PC-3 (cell line): Measurements from ENCODE around the gene ONECUT2.

ENCODE experiments used
- EZH2 ChIP-seq: fragments of 300-600 bp; sonication (generic); IDR thresholded peaks from one replicate; pipeline ENCODE4 v1.6.1; 2017; ENCODE audit warnings: antibody characterized with exemption, mild to moderate bottlenecking, low read length; ENCODE audit not compliant: unreplicated experiment
- EZH2phosphoT487 ChIP-seq: fragments of 300-600 bp; sonication (generic); IDR thresholded peaks from 2 replicates; pipeline ENCODE4 v1.6.1; 2018; ENCODE audit warnings: mild to moderate bottlenecking, antibody characterized with exemption, low read length, borderline replicate concordance
- TF ChIP-seq, protein P1 (sequence below): fragments of 300-600 bp; sonication (generic); conservative IDR thresholded peaks from 2 replicates; pipeline ENCODE4 v1.5.1; 2017; ENCODE audit warnings: antibody characterized with exemption, low read depth, mild to moderate bottlenecking, low read length

DNA sequence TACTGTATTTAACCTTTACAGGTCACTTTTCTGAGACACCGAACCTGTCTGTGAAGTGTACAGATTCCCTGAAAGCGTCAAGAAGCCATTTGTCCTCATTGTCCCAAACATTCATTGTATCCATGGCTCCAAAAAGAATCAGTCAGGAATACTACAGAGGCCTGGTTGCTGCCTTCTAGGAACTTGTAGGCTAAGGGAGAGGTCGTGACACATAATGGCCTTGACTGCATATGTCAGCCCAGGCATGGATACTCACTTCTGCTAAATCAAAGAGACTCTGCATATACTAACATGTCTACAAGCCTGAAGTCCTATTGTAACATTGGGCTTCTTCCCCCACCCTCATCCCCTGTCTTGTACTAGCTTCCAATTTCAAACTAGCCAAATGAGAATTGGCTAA is 40.2 kb downstream of the ONECUT2 start:
- TF ChIP-seq, protein P1, sequence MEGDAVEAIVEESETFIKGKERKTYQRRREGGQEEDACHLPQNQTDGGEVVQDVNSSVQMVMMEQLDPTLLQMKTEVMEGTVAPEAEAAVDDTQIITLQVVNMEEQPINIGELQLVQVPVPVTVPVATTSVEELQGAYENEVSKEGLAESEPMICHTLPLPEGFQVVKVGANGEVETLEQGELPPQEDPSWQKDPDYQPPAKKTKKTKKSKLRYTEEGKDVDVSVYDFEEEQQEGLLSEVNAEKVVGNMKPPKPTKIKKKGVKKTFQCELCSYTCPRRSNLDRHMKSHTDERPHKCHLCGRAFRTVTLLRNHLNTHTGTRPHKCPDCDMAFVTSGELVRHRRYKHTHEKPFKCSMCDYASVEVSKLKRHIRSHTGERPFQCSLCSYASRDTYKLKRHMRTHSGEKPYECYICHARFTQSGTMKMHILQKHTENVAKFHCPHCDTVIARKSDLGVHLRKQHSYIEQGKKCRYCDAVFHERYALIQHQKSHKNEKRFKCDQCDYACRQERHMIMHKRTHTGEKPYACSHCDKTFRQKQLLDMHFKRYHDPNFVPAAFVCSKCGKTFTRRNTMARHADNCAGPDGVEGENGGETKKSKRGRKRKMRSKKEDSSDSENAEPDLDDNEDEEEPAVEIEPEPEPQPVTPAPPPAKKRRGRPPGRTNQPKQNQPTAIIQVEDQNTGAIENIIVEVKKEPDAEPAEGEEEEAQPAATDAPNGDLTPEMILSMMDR = no peak
- no peak for TF ChIP-seq EZH2
- no peak for TF ChIP-seq EZH2phosphoT487
